AG09319 (cell line): ENCODE data around the gene MYL6B.

Experiments used
- DNase-seq: peaks from one replicate; pipeline ENCODE4 v3.0.0-alpha.2; 2010; ENCODE audit warnings: low read depth; ENCODE audit errors: extremely low read depth
- CTCF ChIP-seq: IDR thresholded peaks from 2 replicates; pipeline ENCODE4 v1.5.1; 2011; ENCODE audit warnings: low read depth, mild to moderate bottlenecking, inconsistent platforms, low read length, moderate library complexity

The MYL6B gene

GRCh38 chr12:56124133-56124532 is 28.3 kb upstream of the MYL6B start:
- no peak for DNase-seq

GRCh38 chr12:56126732-56127239 is 25.6 kb upstream of the MYL6B start:
- no peak for TF ChIP-seq CTCF
- DNase-seq = no peak

More at GRCh38 chr12:56124133-56124532, 28.3 kb upstream of the MYL6B start:
- TF ChIP-seq CTCF = no peak

- DNase-seq = no peak
Measured at GRCh38 chr12:56127485-56127887, 24.9 kb upstream of the MYL6B start.

GRCh38 chr12:56127888-56128669 is 24.3 kb upstream of the MYL6B start, which contains the start of gene ESYT1:
TSS of gene ESYT1 (plus strand) at chr12:56128267. CDS start at chr12:56128320, 53 bp downstream.
- no peak for TF ChIP-seq CTCF
- peak; percentile 99 for DNase-seq

More at GRCh38 chr12:56127485-56127887, 24.9 kb upstream of the MYL6B start:
- no peak for TF ChIP-seq CTCF

- DNase-seq = no peak
- no peak for TF ChIP-seq CTCF
Measured at GRCh38 chr12:56128670-56129205, 23.6 kb upstream of the MYL6B start.

GRCh38 chr12:56129206-56129941 is 23.0 kb upstream of the MYL6B start:
- TF ChIP-seq CTCF = no peak
- no peak for DNase-seq
